ENCODE results near the gene GALNT17. TPM values are rescaled to one million over a fixed set of nuclear protein-coding genes. Genes with fewer than 3 reads are reported as not detected.

The GALNT17 gene
- polyA plus RNA-seq, 1 donor (not counting 4 experiments of a cell fraction or from before 2014, with no cell fraction given) = not detected

DNA sequence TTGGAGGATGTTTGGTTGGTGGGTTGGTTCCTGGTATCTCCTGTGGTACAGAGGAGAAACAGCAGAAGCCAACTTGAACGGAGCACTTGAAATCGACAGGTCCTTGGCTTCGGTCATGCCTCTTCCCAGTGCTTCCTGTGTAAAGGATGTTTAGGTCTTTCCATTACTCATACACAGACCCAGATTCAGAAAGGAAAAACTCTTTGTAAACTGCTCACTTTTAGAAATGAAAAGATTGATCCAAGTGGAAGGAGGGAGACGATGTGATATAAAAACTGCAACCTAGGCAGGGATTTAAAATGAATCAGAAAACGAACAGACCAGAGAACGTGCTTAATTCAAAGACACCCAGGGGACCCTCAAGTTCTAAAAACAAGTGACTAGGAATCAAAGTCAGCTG, 338.4 kb downstream of the GALNT17 start:
- no peaks in the 10 kb centered on the region for H3K9me1 ChIP-seq (ENCODE audit: control insufficient read depth, extremely low read depth, insufficient read depth, low read length)
- no peak for FAIRE-seq
- TF ChIP-seq, protein P1, sequence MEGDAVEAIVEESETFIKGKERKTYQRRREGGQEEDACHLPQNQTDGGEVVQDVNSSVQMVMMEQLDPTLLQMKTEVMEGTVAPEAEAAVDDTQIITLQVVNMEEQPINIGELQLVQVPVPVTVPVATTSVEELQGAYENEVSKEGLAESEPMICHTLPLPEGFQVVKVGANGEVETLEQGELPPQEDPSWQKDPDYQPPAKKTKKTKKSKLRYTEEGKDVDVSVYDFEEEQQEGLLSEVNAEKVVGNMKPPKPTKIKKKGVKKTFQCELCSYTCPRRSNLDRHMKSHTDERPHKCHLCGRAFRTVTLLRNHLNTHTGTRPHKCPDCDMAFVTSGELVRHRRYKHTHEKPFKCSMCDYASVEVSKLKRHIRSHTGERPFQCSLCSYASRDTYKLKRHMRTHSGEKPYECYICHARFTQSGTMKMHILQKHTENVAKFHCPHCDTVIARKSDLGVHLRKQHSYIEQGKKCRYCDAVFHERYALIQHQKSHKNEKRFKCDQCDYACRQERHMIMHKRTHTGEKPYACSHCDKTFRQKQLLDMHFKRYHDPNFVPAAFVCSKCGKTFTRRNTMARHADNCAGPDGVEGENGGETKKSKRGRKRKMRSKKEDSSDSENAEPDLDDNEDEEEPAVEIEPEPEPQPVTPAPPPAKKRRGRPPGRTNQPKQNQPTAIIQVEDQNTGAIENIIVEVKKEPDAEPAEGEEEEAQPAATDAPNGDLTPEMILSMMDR (optimal IDR thresholded peaks at IDR 0.05 in 1 of 3, IDR thresholded peaks at IDR 0.05 in 1 of 3, conservative IDR thresholded peaks at IDR 0.05 in 1 of 3; ENCODE audit: extremely low read depth in 1 of 3, insufficient read depth in 2 of 3, low read length in 3 of 3) = no peak
- TF ChIP-seq EZH2 (IDR thresholded peaks at IDR 0.05; ENCODE audit: low read length) = no peak
- no peaks in the 10 kb centered on the region for H3K36me3 ChIP-seq (ENCODE audit: control insufficient read depth in 2 of 2, extremely low read depth in 1 of 2, insufficient read depth in 2 of 2, low read length in 2 of 2)
- H3K4me3 ChIP-seq (ENCODE audit: control insufficient read depth in 2 of 3, extremely low read depth in 1 of 3, insufficient read depth in 2 of 3, low read depth in 1 of 3, low read length in 3 of 3) = no peak overlapping the region
- no peaks in the 10 kb centered on the region for H3K4me1 ChIP-seq (ENCODE audit: control insufficient read depth, extremely low read depth, insufficient read depth, low read length)
- H2AFZ ChIP-seq (ENCODE audit: control insufficient read depth, low read length) = no peak overlapping the region
- H3K27ac ChIP-seq (ENCODE audit: control insufficient read depth, insufficient read depth, low read length) = no peak overlapping the region
- H3K79me2 ChIP-seq (ENCODE audit: control insufficient read depth, insufficient read depth, low read length) = no peaks in the 10 kb centered on the region
- dilution Hi-C loops (cut with MboI; ENCODE audit: extremely low pct_ligation_motif_present, low sequenced_read_pairs) = no loop called here
- no peak overlapping the region for H3K4me2 ChIP-seq (ENCODE audit: control insufficient read depth, extremely low read depth, insufficient read depth, low read depth, low read length)
- no peaks in the 10 kb centered on the region for H4K20me1 ChIP-seq (ENCODE audit: control insufficient read depth, extremely low read depth, insufficient read depth, low read length)
- H3K9ac ChIP-seq (ENCODE audit: control insufficient read depth, extremely low read depth, insufficient read depth, low read length) = no peak overlapping the region
- DNase-seq (ENCODE audit: low read depth, low spot score) = no peak
- no peaks in the 10 kb centered on the region for H3K9me3 ChIP-seq (ENCODE audit: control insufficient read depth, low read depth, low read length)
- no peaks in the 10 kb centered on the region for H3K27me3 ChIP-seq (ENCODE audit: control insufficient read depth, extremely low read depth, insufficient read depth, low read length)

DNA sequence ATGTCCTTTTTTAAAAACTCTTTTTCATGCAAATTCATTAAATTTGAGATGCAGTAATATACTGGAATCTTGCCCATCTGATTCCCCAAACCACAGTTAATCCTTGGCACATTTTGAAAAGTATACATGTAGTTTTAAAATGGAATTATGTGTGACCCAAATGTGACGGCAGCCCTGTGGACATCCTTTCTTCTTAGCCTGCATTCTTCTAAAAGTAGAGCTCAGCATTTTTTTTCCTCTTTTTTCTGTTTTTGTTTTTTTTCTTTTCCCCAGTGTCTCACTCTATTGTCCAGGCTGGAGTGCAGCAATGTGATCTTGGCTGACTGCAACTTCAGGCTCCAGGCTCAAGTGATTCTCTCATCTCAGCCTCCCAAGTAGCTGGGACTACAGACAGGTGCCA, 338.9 kb downstream of the GALNT17 start:
- no peaks in the 10 kb centered on the region for H3K4me1 ChIP-seq (ENCODE audit: control insufficient read depth, extremely low read depth, insufficient read depth, low read length)
- H3K9me3 ChIP-seq (ENCODE audit: control insufficient read depth, low read depth, low read length) = no peaks in the 10 kb centered on the region
- no peaks in the 10 kb centered on the region for H4K20me1 ChIP-seq (ENCODE audit: control insufficient read depth, extremely low read depth, insufficient read depth, low read length)
- DNase-seq (ENCODE audit: low read depth, low spot score) (no peak), FAIRE-seq (no peak)
- H3K9ac ChIP-seq (ENCODE audit: control insufficient read depth, extremely low read depth, insufficient read depth, low read length) = no peak overlapping the region
- no peaks in the 10 kb centered on the region for H3K9me1 ChIP-seq (ENCODE audit: control insufficient read depth, extremely low read depth, insufficient read depth, low read length)
- no peaks in the 10 kb centered on the region for H3K79me2 ChIP-seq (ENCODE audit: control insufficient read depth, insufficient read depth, low read length)
- TF ChIP-seq, protein P1 (optimal IDR thresholded peaks at IDR 0.05 in 1 of 3, IDR thresholded peaks at IDR 0.05 in 1 of 3, conservative IDR thresholded peaks at IDR 0.05 in 1 of 3; ENCODE audit: extremely low read depth in 1 of 3, insufficient read depth in 2 of 3, low read length in 3 of 3) = no peak
- no peak for TF ChIP-seq EZH2 (IDR thresholded peaks at IDR 0.05; ENCODE audit: low read length)
- H3K4me2 ChIP-seq (ENCODE audit: control insufficient read depth, extremely low read depth, insufficient read depth, low read depth, low read length) = no peak overlapping the region
- no peak overlapping the region for H3K27ac ChIP-seq (ENCODE audit: control insufficient read depth, insufficient read depth, low read length)
- H3K36me3 ChIP-seq (ENCODE audit: control insufficient read depth in 2 of 2, extremely low read depth in 1 of 2, insufficient read depth in 2 of 2, low read length in 2 of 2) = no peaks in the 10 kb centered on the region
- H2AFZ ChIP-seq (ENCODE audit: control insufficient read depth, low read length) = no peak overlapping the region
- dilution Hi-C loops (cut with MboI; ENCODE audit: extremely low pct_ligation_motif_present, low sequenced_read_pairs) = no loop called here
- no peak overlapping the region for H3K4me3 ChIP-seq (ENCODE audit: control insufficient read depth in 2 of 3, extremely low read depth in 1 of 3, insufficient read depth in 2 of 3, low read depth in 1 of 3, low read length in 3 of 3)
- H3K27me3 ChIP-seq (ENCODE audit: control insufficient read depth, extremely low read depth, insufficient read depth, low read length) = no peaks in the 10 kb centered on the region
